NCI-H526 treated with DMSO at 0.1 percent for 48 hours (cell line): ENCODE measurements around the gene PTPRN2.

Source experiments
- DNase-seq: peaks from one replicate; lab custom pipeline; 2025; lab: John Stamatoyannopoulos, UW

Gene PTPRN2

GRCh38 chr7:158489462-158490155, 98.0 kb downstream of the PTPRN2 start:
- no peak for DNase-seq

GRCh38 chr7:158488181-158488971, 99.2 kb downstream of the PTPRN2 start:
- DNase-seq = no peak

- no peak for DNase-seq
Observed at GRCh38 chr7:158487631-158488151, 99.9 kb downstream of the PTPRN2 start.

GRCh38 chr7:158486919-158487318, 100.7 kb downstream of the PTPRN2 start:
- DNase-seq = no peak

DNA sequence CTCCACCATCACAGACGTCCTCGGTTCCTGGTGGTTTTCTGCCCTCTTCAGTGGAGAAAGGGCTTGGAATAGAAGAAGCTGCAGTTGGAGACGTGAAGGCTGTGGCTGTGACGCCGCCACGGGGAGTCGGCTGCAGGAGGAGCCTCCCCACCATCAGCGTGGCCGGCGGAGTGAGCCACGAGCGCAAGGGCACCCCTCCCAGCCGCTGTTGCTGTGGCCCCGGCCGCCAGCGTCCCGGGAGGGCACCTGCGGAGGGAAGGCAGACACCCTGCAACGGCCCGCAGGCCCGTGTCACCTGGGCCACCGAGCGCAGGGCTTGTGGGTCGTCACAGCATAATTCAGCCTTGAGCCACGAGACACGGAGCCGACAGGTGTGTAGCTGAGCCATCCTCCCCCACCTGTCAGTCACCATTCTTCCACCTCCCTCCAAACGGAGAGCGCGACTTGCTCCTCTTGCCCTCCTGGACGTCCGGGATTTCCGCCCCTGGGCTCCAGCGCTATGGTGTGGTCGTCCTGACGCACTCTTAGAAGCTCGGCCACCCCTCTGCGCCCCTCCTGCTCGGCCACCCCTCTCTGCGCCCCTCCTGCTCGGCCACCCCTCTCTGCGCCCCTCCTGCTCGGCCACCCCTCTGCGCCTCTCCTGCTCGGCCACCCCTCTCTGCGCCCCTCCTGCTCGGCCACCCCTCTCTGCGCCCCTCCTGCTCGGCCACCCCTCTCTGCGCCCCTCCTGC, 102.7 kb downstream of the PTPRN2 start:
- DNase-seq = no peak

- DNase-seq = no peak
Observed at GRCh38 chr7:158482480-158482879, 105.1 kb downstream of the PTPRN2 start.

GRCh38 chr7:158479664-158480025, 108.0 kb downstream of the PTPRN2 start:
- DNase-seq = no peak

- DNase-seq = no peak
Observed at GRCh38 chr7:158479021-158479663, 108.5 kb downstream of the PTPRN2 start.

GRCh38 chr7:158477866-158478265, 109.8 kb downstream of the PTPRN2 start:
- no peak for DNase-seq

- DNase-seq = no peak
Observed at GRCh38 chr7:158476331-158476932, 111.2 kb downstream of the PTPRN2 start.

DNA sequence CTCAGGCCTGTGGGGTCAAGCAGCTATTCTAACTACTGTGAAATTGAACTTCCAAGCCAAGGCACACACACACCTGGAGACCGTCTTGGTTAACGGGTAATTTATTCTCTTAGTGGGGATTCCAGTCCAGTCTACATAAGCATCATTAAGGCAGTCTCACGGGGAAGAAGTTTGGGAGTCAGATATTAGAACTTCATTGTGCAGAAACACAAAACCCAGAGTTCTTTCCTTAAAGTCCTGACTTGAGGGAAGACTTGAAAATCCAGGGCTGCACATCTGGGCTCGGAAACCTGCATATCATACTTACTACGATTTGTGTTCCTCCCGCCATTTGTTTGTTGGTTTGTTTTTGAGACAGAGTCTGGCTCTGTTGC, 112.0 kb downstream of the PTPRN2 start:
- no peak for DNase-seq

DNA sequence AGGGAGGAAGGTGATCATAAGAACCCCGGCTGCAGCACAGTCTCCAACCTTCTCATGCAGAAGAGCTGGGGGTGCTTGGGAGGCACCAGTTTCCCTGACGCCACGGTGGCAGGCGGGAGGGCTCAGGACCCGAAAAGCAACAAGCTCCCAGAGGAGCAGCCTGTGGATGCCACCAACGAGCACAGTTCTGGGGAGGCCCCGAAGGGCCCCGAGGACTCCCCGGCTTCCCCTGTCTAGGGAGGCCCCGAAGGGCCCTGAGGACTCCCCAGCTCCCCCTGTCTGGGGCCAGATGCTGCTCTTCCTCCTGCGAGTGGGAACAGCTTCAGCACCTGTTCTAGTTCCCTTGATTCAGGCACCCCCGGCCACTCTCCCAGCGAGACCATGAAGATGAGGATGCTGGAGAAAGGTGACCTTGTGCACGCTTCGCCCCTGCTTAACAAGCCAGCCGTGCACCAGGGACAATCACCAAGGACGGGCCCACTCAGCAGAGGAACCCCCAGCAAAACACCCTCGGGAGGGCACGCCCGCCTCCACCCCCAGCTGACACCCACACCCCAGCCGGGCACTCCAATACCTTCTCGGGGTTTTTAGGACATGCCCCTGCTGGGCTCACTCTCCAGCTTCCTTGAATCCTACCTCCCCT, 112.5 kb downstream of the PTPRN2 start:
- no peak for DNase-seq

- DNase-seq = no peak
Observed at GRCh38 chr7:158474488-158474887, 113.1 kb downstream of the PTPRN2 start.

- no peak for DNase-seq
Observed at GRCh38 chr7:158473946-158474345, 113.7 kb downstream of the PTPRN2 start.

DNA sequence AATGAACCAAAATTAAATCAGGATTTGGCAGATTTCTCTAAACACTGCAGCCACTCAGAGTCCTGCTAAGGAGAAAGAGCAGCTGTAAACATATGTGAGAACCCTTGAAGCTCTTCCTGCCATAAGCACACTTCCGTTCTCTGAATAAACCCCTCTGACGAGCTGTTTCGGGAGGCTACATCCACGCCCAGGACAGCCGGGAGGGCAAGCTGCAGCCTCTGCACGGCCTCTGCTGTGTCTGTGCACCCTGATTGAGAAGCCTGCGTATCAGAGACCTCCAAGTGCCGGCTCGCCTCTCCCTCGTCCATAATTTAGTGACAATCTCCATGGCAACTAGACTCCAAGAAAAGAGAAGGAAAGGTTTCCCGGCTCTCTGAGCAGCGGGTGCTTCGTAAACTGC, 114.4 kb downstream of the PTPRN2 start:
- DNase-seq = no peak

- DNase-seq = no peak
Observed at GRCh38 chr7:158472596-158472995, 115.0 kb downstream of the PTPRN2 start.

GRCh38 chr7:158471716-158472115, 115.9 kb downstream of the PTPRN2 start:
- DNase-seq = no peak

GRCh38 chr7:158470336-158470735, 117.3 kb downstream of the PTPRN2 start:
- DNase-seq = no peak

GRCh38 chr7:158469396-158470051, 118.1 kb downstream of the PTPRN2 start:
- no peak for DNase-seq

DNA sequence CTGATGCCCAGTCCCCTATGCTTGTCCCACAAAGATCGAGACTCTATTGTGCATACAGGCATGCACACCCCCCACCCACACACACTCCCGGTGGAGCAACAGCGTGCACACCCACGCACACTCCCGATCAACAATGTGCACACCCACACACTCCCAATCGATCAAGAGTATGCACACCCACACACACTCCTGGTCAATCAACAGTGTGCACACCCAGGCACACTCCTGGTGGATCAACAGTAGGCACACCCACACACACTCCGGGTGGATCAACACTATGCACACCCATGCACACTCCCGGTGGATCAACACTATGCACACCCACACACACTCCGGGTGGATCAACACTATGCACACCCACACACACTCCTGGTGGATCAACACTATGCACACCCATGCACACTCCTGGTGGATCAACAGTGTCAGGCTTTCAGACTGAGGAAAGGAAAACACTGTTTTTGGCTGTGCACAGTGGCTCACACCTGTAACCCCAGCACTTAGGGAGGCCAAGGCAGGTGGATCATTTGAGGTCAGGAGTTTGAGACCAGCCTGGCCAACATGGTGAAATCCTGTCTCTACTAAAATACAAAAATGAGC, 118.8 kb downstream of the PTPRN2 start:
- DNase-seq = no peak
